K562 (cell line): Measurements from ENCODE around the gene ACOT9. TPM values are rescaled to one million over a fixed set of nuclear protein-coding genes. Genes with fewer than 3 reads are reported as not detected.

Source experiments
- CHD1 ChIP-seq: fragments of 200-600 bp; sonication (generic); IDR thresholded peaks from one replicate; pipeline ENCODE4 v1.6.1; 2012; ENCODE audit warnings: mild to moderate bottlenecking, moderate library complexity, low read length, inconsistent platforms
- E2F6 ChIP-seq, 2 experiments: IDR thresholded peaks; 2 replicates each; pipeline ENCODE4 v1.6.1; 2011; ENCODE audit warnings: borderline replicate concordance in 1 of 2, control low read depth in 1 of 2, low read depth in 1 of 2, low read length in 1 of 2, mild to moderate bottlenecking in 1 of 2, mixed read lengths in 1 of 2, moderate library complexity in 1 of 2; ENCODE audit not compliant: insufficient read depth in 1 of 2, insufficient read length in 1 of 2, poor library complexity in 1 of 2, severe bottlenecking in 1 of 2; ENCODE audit errors: extremely low read depth in 1 of 2
- ETS2 ChIP-seq: IDR thresholded peaks from 2 replicates; pipeline ENCODE4 v1.6.1; 2016; ENCODE audit warnings: borderline replicate concordance, missing genetic modification characterization, mild to moderate bottlenecking, moderate library complexity, missing compliant biosample characterization; ENCODE audit not compliant: poor library complexity, severe bottlenecking
- HEY1 ChIP-seq: fragments of 250-450 bp; sonication (Bioruptor Pico); IDR thresholded peaks from 2 replicates; pipeline ENCODE4 v1.5.0; 2020; ENCODE audit warnings: mild to moderate bottlenecking, moderate library complexity, borderline replicate concordance
- JUND ChIP-seq, 2 experiments: IDR thresholded peaks; 2 replicates in 1 of 2; 3 replicates in 1 of 2; pipeline ENCODE4 v1.6.1; 2011; ENCODE audit warnings: borderline replicate concordance in 2 of 2, low read depth in 2 of 2, low read length in 2 of 2, improper control_type of control experiment in 1 of 2, missing biosample characterization in 1 of 2, missing genetic modification characterization in 1 of 2, missing genetic modification reagents in 1 of 2
- KLF1 ChIP-seq: fragments of 450-650 bp; IDR thresholded peaks from 2 replicates; pipeline ENCODE4 v1.6.1; 2016; ENCODE audit warnings: missing genetic modification characterization, missing compliant biosample characterization
- MYC ChIP-seq, 2 experiments: fragments of 250-450 bp in 1 of 2; sonication (Bioruptor Pico) in 1 of 2; IDR thresholded peaks; 2 replicates each; pipeline versions ENCODE4 v1.5.1 to v1.6.1; 2012 to 2021; ENCODE audit warnings: low read depth in 2 of 2, borderline replicate concordance in 1 of 2, improper control_type of control experiment in 1 of 2, low read length in 1 of 2, mild to moderate bottlenecking in 1 of 2, moderate library complexity in 1 of 2
- RBFOX2 ChIP-seq: fragments of 200-400 bp; formaldehyde crosslinking; IDR thresholded peaks from 2 replicates; pipeline ENCODE4 v1.6.1; 2017; ENCODE audit warnings: low read depth, mild to moderate bottlenecking, low read length, moderate library complexity
- SMARCA5 ChIP-seq: fragments of 450-650 bp; IDR thresholded peaks from 2 replicates; pipeline ENCODE4 v1.6.1; 2016
- SRF ChIP-seq, 2 experiments: fragments of 250-450, 450-650 bp in 1 of 2; sonication (Bioruptor Pico) in 1 of 2; sonication (generic) in 1 of 2; formaldehyde crosslinking; IDR thresholded peaks; 2 replicates each; pipeline versions ENCODE4 v1.5.0 to v1.5.1; 2020 to 2022; ENCODE audit warnings: mild to moderate bottlenecking in 1 of 2, missing genetic modification reagents in 1 of 2
- TCF15 ChIP-seq: fragments of 250-450 bp; sonication (Bioruptor Pico); IDR thresholded peaks from 2 replicates; pipeline ENCODE4 v1.8.0; 2022; ENCODE audit warnings: moderate library complexity, mild to moderate bottlenecking, inconsistent platforms
- ZNF384 ChIP-seq: IDR thresholded peaks from 2 replicates; pipeline ENCODE4 v1.6.1; 2012; ENCODE audit warnings: low read depth, low read length, improper control_type of control experiment
- polyA plus RNA-seq, 8 experiments: library from polyadenylated mRNA; depleted of rRNA in 4 of 8; stranded (reverse) in 5 of 8; unstranded in 3 of 8; fragments of >200 nt; fragmentation: Nextera tagmentation in 2 of 8; fragmentation: Illumina TruSeq in 1 of 8; extraction: Ambion mirVana in 2 of 8; extraction: Trizol in 1 of 8; gene quantifications; 2 replicates each; pipeline versions ENCODE4 v1.2.1 to v1.2.3, GENCODE V29; 2011 to 2014; ENCODE audit warnings: inconsistent platforms in 1 of 8, missing spikeins in 1 of 8
- total RNA-seq, 7 experiments: library from RNA; depleted of rRNA in 6 of 7; stranded (reverse); fragments of >200 nt in 6 of 7; fragmentation: Illumina TruSeq in 2 of 7; extraction: Trizol in 2 of 7; gene quantifications; 2 replicates each; pipeline versions ENCODE4 v1.2.1 to v1.2.3, GENCODE V29; 2011 to 2021; ENCODE audit warnings: low replicate concordance in 1 of 7

The ACOT9 gene
- total and polyA plus RNA-seq, 9 of the 15 experiments (the other 6 are each of a cell fraction or from before 2014, with no cell fraction given): 31.2 to 80.9 (median 45.3) TPM

GRCh38 chrX:23784470-23785331, 41.6 kb upstream of the ACOT9 start (continued):
- TF ChIP-seq E2F6 (IDR thresholded peaks at IDR 0.05; ENCODE audit: borderline replicate concordance in 1 of 2, extremely low read depth in 1 of 2, insufficient read depth in 1 of 2, insufficient read length in 1 of 2, low read depth in 1 of 2, low read length in 1 of 2, poor library complexity in 1 of 2, severe bottlenecking in 1 of 2) (no peak), MYC (IDR thresholded peaks at IDR 0.05; ENCODE audit: low read depth, low read length) (no peak), MYC (CRISPR knock-in tag; IDR thresholded peaks at IDR 0.05; ENCODE audit: borderline replicate concordance, low read depth) (no peak), SMARCA5 (0 out of 2 replicates have a peak, but pooled peaks have one; percentile 42), RBFOX2 (peak; percentile 61), SRF (CRISPR knock-in tag; IDR thresholded peaks at IDR 0.05) (0 out of 4 replicates have a peak, but pooled peaks of 1 of the 2 experiments have one; percentile 43), JUND (IDR thresholded peaks at IDR 0.05; ENCODE audit: borderline replicate concordance, low read depth, low read length) (0 out of 2 replicates have a peak, but pooled peaks have one; percentile 16), JUND (tag; IDR thresholded peaks at IDR 0.05; ENCODE audit: borderline replicate concordance, low read depth, low read length) (no peak), ETS2 (tag) (no peak), KLF1 (tag) (no peak), TCF15 (CRISPR knock-in tag) (no peak), HEY1 (CRISPR knock-in tag) (no peak), ZNF384 (peak; percentile 99), CHD1 (no peak)
